ENCODE data around the gene GALNS.

Gene GALNS

GRCh38 chr16:88807626-88808453 lies 48.9 kb downstream of the GALNS start:
- H3K27ac ChIP-seq (ENCODE audit: low read length): no peak overlapping the region
- no peaks in the 10 kb centered on the region for H3K9me3 ChIP-seq (ENCODE audit: control insufficient read depth in 2 of 2, low read length in 2 of 2)
- peaks cover 2 to 8% of the 10 kb centered on the region in 2 donors for H3K27me3 ChIP-seq (ENCODE audit: control insufficient read depth in 1 of 2, insufficient read depth in 2 of 2, low read length in 2 of 2)
- no peak overlapping the region for H3K9ac ChIP-seq (ENCODE audit: low read length in 2 of 2)
- peaks cover 4 to 9% of the 10 kb centered on the region in 2 donors for H3K36me3 ChIP-seq (ENCODE audit: control insufficient read depth in 2 of 2, insufficient read depth in 2 of 2, low read length in 2 of 2)
- H3K4me3 ChIP-seq (ENCODE audit: low read length in 2 of 2): no peak overlapping the region
- H3K4me1 ChIP-seq (ENCODE audit: control insufficient read depth, insufficient read depth, low read length): peaks cover 27% of the 10 kb centered on the region

- Histone ChIP-seq H3K36me3 (ENCODE audit: control insufficient read depth in 2 of 2, insufficient read depth in 2 of 2, low read length in 2 of 2) (peaks cover 4 to 9% of the 10 kb centered on the region in 2 donors), H3K4me3 (ENCODE audit: low read length in 2 of 2) (no peak overlapping the region), H3K9ac (ENCODE audit: low read length in 2 of 2) (no peak overlapping the region), H3K9me3 (ENCODE audit: control insufficient read depth in 2 of 2, low read length in 2 of 2) (no peaks in the 10 kb centered on the region), H3K4me1 (ENCODE audit: control insufficient read depth, insufficient read depth, low read length) (peaks cover 26% of the 10 kb centered on the region), H3K27me3 (ENCODE audit: control insufficient read depth in 1 of 2, insufficient read depth in 2 of 2, low read length in 2 of 2) (peaks cover 2 to 8% of the 10 kb centered on the region in 2 donors), H3K27ac (ENCODE audit: low read length) (no peak overlapping the region)
These were observed 49.6 kb downstream of the GALNS start for GRCh38 chr16:88807142-88807625.

- Histone ChIP-seq H3K27me3 (ENCODE audit: control insufficient read depth in 1 of 2, insufficient read depth in 2 of 2, low read length in 2 of 2) (peaks cover 2 to 8% of the 10 kb centered on the region in 2 donors), H3K4me1 (ENCODE audit: control insufficient read depth, insufficient read depth, low read length) (peaks cover 25% of the 10 kb centered on the region), H3K9me3 (ENCODE audit: control insufficient read depth in 2 of 2, low read length in 2 of 2) (no peaks in the 10 kb centered on the region), H3K9ac (ENCODE audit: low read length in 2 of 2) (no peak overlapping the region), H3K4me3 (ENCODE audit: low read length in 2 of 2) (no peak overlapping the region), H3K27ac (ENCODE audit: low read length) (no peak overlapping the region), H3K36me3 (ENCODE audit: control insufficient read depth in 2 of 2, insufficient read depth in 2 of 2, low read length in 2 of 2) (peaks cover 4 to 9% of the 10 kb centered on the region in 2 donors)
These were observed 50.1 kb downstream of the GALNS start for GRCh38 chr16:88806491-88807111.

GRCh38 chr16:88805887-88806393 lies 50.8 kb downstream of the GALNS start:
- Histone ChIP-seq H3K9me3 (ENCODE audit: control insufficient read depth in 2 of 2, low read length in 2 of 2) (no peaks in the 10 kb centered on the region), H3K4me1 (ENCODE audit: control insufficient read depth, insufficient read depth, low read length) (peaks cover 21% of the 10 kb centered on the region), H3K36me3 (ENCODE audit: control insufficient read depth in 2 of 2, insufficient read depth in 2 of 2, low read length in 2 of 2) (peaks cover 4 to 9% of the 10 kb centered on the region in 2 donors), H3K4me3 (ENCODE audit: low read length in 2 of 2) (no peak overlapping the region), H3K27me3 (ENCODE audit: control insufficient read depth in 1 of 2, insufficient read depth in 2 of 2, low read length in 2 of 2) (peaks cover 2 to 8% of the 10 kb centered on the region in 2 donors), H3K27ac (ENCODE audit: low read length) (no peak overlapping the region), H3K9ac (ENCODE audit: low read length in 2 of 2) (no peak overlapping the region)

GRCh38 chr16:88805340-88805715 lies 51.4 kb downstream of the GALNS start:
- Histone ChIP-seq H3K4me3 (ENCODE audit: low read length in 2 of 2) (no peak overlapping the region), H3K27ac (ENCODE audit: low read length) (no peak overlapping the region), H3K4me1 (ENCODE audit: control insufficient read depth, insufficient read depth, low read length) (peaks cover 15% of the 10 kb centered on the region), H3K9me3 (ENCODE audit: control insufficient read depth in 2 of 2, low read length in 2 of 2) (no peaks in the 10 kb centered on the region), H3K9ac (ENCODE audit: low read length in 2 of 2) (no peak overlapping the region), H3K27me3 (ENCODE audit: control insufficient read depth in 1 of 2, insufficient read depth in 2 of 2, low read length in 2 of 2) (peaks cover 2 to 8% of the 10 kb centered on the region in 2 donors), H3K36me3 (ENCODE audit: control insufficient read depth in 2 of 2, insufficient read depth in 2 of 2, low read length in 2 of 2) (peaks cover 4 to 9% of the 10 kb centered on the region in 2 donors)

GRCh38 chr16:88804552-88805339 lies 52.0 kb downstream of the GALNS start:
- Histone ChIP-seq H3K4me1 (ENCODE audit: control insufficient read depth, insufficient read depth, low read length) (peaks cover 9% of the 10 kb centered on the region), H3K36me3 (ENCODE audit: control insufficient read depth in 2 of 2, insufficient read depth in 2 of 2, low read length in 2 of 2) (peaks cover 4 to 8% of the 10 kb centered on the region in 2 donors), H3K27me3 (ENCODE audit: control insufficient read depth in 1 of 2, insufficient read depth in 2 of 2, low read length in 2 of 2) (peaks cover 2 to 8% of the 10 kb centered on the region in 2 donors), H3K27ac (ENCODE audit: low read length) (no peak overlapping the region), H3K4me3 (ENCODE audit: low read length in 2 of 2) (peak overlapping the region in 1 of 2 donors; percentile 8), H3K9me3 (ENCODE audit: control insufficient read depth in 2 of 2, low read length in 2 of 2) (no peaks in the 10 kb centered on the region), H3K9ac (ENCODE audit: low read length in 2 of 2) (no peak overlapping the region)

DNA sequence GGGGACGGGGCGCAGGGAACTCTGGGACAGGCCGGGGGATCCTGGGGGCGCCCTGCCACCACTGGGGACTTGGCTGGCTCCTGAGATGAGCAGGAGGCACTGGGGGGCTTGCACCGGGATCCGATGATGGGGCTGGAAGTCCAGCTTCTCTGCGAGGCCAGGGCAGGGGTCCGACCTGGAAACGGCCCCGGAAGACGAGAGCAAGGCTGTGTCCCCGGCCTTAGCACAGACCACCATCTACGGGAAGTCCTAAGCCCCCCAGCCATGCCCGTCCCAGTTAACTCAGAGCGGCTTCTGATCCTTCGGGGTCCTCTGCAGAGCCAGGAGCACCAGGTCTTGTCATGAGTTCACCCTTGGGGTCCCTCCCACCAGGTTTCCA lies 52.6 kb downstream of the GALNS start:
- peak overlapping the region in 1 of 2 donors; percentile 8 for H3K4me3 ChIP-seq (ENCODE audit: low read length in 2 of 2)

GRCh38 chr16:88803264-88803987 lies 53.3 kb downstream of the GALNS start, which contains the start of gene CDT1:
Gene CDT1, plus strand, starts transcription at chr16:88803789. Its CDS starts 43 bp downstream, at chr16:88803832.
- peak within 1 kb of the TSS; percentile 60 to 75 for H3K4me3 ChIP-seq (ENCODE audit: low read length in 2 of 2)
- H3K27ac ChIP-seq (ENCODE audit: low read length): no peak within 1 kb of the TSS
- no peaks in the 10 kb centered on the region for H3K36me3 ChIP-seq (ENCODE audit: control insufficient read depth in 2 of 2, insufficient read depth in 2 of 2, low read length in 2 of 2)
- H3K4me1 ChIP-seq (ENCODE audit: control insufficient read depth, insufficient read depth, low read length): peaks cover 8% of the 10 kb centered on the region
- H3K27me3 ChIP-seq (ENCODE audit: control insufficient read depth in 1 of 2, insufficient read depth in 2 of 2, low read length in 2 of 2): peaks cover 2 to 8% of the 10 kb centered on the region in 2 donors
- no peaks in the 10 kb centered on the region for H3K9me3 ChIP-seq (ENCODE audit: control insufficient read depth in 2 of 2, low read length in 2 of 2)
- peak within 1 kb of the TSS; percentile 45 to 51 for H3K9ac ChIP-seq (ENCODE audit: low read length in 2 of 2)

More for the DNA sequence above, 52.6 kb downstream of the GALNS start:
- no peak overlapping the region for H3K27ac ChIP-seq (ENCODE audit: low read length)
- H3K4me1 ChIP-seq (ENCODE audit: control insufficient read depth, insufficient read depth, low read length): peaks cover 8% of the 10 kb centered on the region
- H3K9ac ChIP-seq (ENCODE audit: low read length in 2 of 2): no peak overlapping the region
- no peaks in the 10 kb centered on the region for H3K9me3 ChIP-seq (ENCODE audit: control insufficient read depth in 2 of 2, low read length in 2 of 2)
- H3K36me3 ChIP-seq (ENCODE audit: control insufficient read depth in 2 of 2, insufficient read depth in 2 of 2, low read length in 2 of 2): peaks cover 2% of the 10 kb centered on the region in 2 donors
- peaks cover 2 to 8% of the 10 kb centered on the region in 2 donors for H3K27me3 ChIP-seq (ENCODE audit: control insufficient read depth in 1 of 2, insufficient read depth in 2 of 2, low read length in 2 of 2)

- Histone ChIP-seq H3K9me3 (ENCODE audit: control insufficient read depth in 2 of 2, low read length in 2 of 2) (no peaks in the 10 kb centered on the region), H3K4me1 (ENCODE audit: control insufficient read depth, insufficient read depth, low read length) (peaks cover 8% of the 10 kb centered on the region), H3K4me3 (ENCODE audit: low read length in 2 of 2) (no peak overlapping the region), H3K27ac (ENCODE audit: low read length) (no peak overlapping the region), H3K36me3 (ENCODE audit: control insufficient read depth in 2 of 2, insufficient read depth in 2 of 2, low read length in 2 of 2) (no peaks in the 10 kb centered on the region), H3K27me3 (ENCODE audit: control insufficient read depth in 1 of 2, insufficient read depth in 2 of 2, low read length in 2 of 2) (peaks cover 2 to 8% of the 10 kb centered on the region in 2 donors), H3K9ac (ENCODE audit: low read length in 2 of 2) (no peak overlapping the region)
These were observed 56.5 kb downstream of the GALNS start for GRCh38 chr16:88800277-88800592.
